Mesendoderm (in vitro differentiated cells): ENCODE measurements around the gene NUAK2. TPM values are rescaled to one million over a fixed set of nuclear protein-coding genes. Genes with fewer than 3 reads are reported as not detected.
A peak's percentile ranks its signal among the peaks of the same experiment; 100 is the strongest.

Experiments
- DNase-seq: peaks from one replicate; pipeline ENCODE4 v3.0.0; 2013
- H2AK5ac ChIP-seq: 2 replicates; pipeline ENCODE4 v1.6.1; 2013; ENCODE audit warnings: low read length, inconsistent platforms
- H2BK120ac ChIP-seq: 2 replicates; pipeline ENCODE4 v1.6.1; 2013; ENCODE audit warnings: low read depth, mild to moderate bottlenecking, low read length, moderate library complexity, mixed read lengths
- H2BK15ac ChIP-seq: replicated peaks from 2 replicates; pipeline ENCODE4 v1.6.1; 2013; ENCODE audit warnings: low read depth, mild to moderate bottlenecking, moderate library complexity
- H2BK5ac ChIP-seq: 2 replicates; pipeline ENCODE4 v1.6.1; 2013; ENCODE audit warnings: low read length, inconsistent platforms
- H3K18ac ChIP-seq: 2 replicates; pipeline ENCODE4 v1.6.1; 2013; ENCODE audit warnings: mild to moderate bottlenecking, low read length, mixed read lengths
- H3K23ac ChIP-seq: one replicate; pipeline ENCODE4 v1.6.1; 2013; ENCODE audit warnings: low read length
- H3K27ac ChIP-seq: 2 replicates; pipeline ENCODE4 v1.5.1; 2013; ENCODE audit warnings: low read depth, mild to moderate bottlenecking, inconsistent platforms, low read length, moderate library complexity
- H3K27me3 ChIP-seq: 2 replicates; pipeline ENCODE4 v1.6.1; 2013; ENCODE audit warnings: low read length, control low read depth, mild to moderate bottlenecking, inconsistent platforms; ENCODE audit not compliant: insufficient read depth, poor library complexity
- H3K36me3 ChIP-seq: 2 replicates; pipeline ENCODE4 v1.6.1; 2013; ENCODE audit warnings: low read length, inconsistent platforms; ENCODE audit not compliant: control insufficient read depth, insufficient read depth
- H3K4ac ChIP-seq: one replicate; pipeline ENCODE4 v1.6.1; 2013; ENCODE audit warnings: low read depth, mild to moderate bottlenecking, low read length, moderate library complexity
- H3K4me1 ChIP-seq: 2 replicates; pipeline ENCODE4 v1.6.1; 2013; ENCODE audit warnings: low read depth, low read length, inconsistent platforms; ENCODE audit not compliant: control insufficient read depth
- H3K4me2 ChIP-seq: 2 replicates; pipeline ENCODE4 v1.6.1; 2013; ENCODE audit warnings: low read length
- H3K4me3 ChIP-seq: 2 replicates; pipeline ENCODE4 v1.5.1; 2013; ENCODE audit warnings: mild to moderate bottlenecking, low read length
- H3K56ac ChIP-seq: one replicate; pipeline ENCODE4 v1.6.1; 2013; ENCODE audit warnings: low read length
- H3K79me1 ChIP-seq: 2 replicates; pipeline ENCODE4 v1.6.1; 2013; ENCODE audit warnings: low read length, inconsistent platforms
- H3K79me2 ChIP-seq: 2 replicates; pipeline ENCODE4 v1.6.1; 2013; ENCODE audit warnings: mild to moderate bottlenecking, low read length; ENCODE audit not compliant: control insufficient read depth, insufficient read depth
- H3K9ac ChIP-seq: 2 replicates; pipeline ENCODE4 v1.6.1; 2013; ENCODE audit warnings: low read length, inconsistent platforms
- H4K5ac ChIP-seq: one replicate; pipeline ENCODE4 v1.6.1; 2013; ENCODE audit warnings: low read length
- H4K8ac ChIP-seq: one replicate; pipeline ENCODE4 v1.6.1; 2013; ENCODE audit warnings: low read depth, mild to moderate bottlenecking, control low read depth, low read length, moderate library complexity
- WGBS: extraction: QIAGEN DNeasy Blood & Tissue Kit; methylation state at CpG from one replicate; pipeline ENCODE4 v1.1.7; 2013; ENCODE audit warnings: low lambda C conversion rate, missing lambda C conversion rate; ENCODE audit not compliant: insufficient coverage; ENCODE audit errors: extremely low coverage; 5-methylcytosine and 5-hydroxymethylcytosine counted together
- small RNA-seq: library from polyadenylated mRNA; stranded (forward); fragments of <200 nt; extraction: miRNeasy Mini kit (QIAGEN cat#:217004); gene quantifications from one replicate; pipeline ENCODE3, GENCODE V24; 2013; ENCODE audit not compliant: insufficient read depth

NUAK2 gene

DNA sequence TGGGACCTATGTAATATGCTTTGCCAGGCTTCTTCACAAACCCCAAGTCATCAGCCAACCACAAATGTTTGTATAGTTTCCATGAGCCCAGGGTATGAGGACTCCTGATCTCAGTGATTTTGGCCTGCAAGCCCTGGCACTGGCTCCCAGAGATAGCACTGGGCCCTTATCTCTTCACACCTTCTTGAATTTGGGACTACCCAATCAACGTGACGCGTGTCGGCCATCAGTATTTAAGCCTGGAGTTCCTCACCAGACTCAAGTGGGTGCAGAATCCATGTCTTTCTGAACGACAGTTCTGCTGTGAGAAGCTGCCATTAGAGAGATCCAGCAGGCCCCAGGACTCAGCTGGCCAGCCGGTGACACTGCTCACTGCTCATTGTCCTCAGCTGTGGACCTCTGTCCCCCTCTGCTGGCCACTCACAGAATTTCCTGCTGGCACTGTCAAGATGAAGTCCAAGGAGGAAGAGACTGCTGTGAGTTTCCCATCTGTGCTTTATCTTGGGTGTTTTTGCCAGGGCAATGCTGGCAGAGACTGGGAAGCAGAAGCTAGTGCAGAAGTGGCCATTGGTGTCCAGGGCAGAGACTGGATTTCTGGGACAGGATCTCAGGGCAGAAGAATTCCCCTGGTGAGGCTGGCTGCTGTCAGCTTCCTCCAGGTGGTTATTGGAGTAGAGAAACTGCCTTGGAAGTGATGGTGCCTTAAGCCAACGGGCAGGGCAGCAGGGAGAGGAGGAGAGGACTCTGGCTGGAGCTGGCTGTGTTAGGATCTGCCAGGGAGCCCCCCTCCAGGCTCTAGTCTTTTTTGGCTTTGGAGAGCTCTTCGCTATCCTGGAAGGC, 65.4 kb downstream of the NUAK2 start:
- Histone ChIP-seq H3K18ac (no peak overlapping the region), H2BK5ac (no peak overlapping the region), H3K4me3 (no peak overlapping the region), H3K4me1 (no peaks in the 10 kb centered on the region), H4K8ac (no peak overlapping the region), H4K5ac (no peak overlapping the region), H3K79me2 (no peaks in the 10 kb centered on the region), H2BK15ac (no peak overlapping the region), H3K79me1 (no peaks in the 10 kb centered on the region), H3K9ac (no peak overlapping the region), H2AK5ac (no peak overlapping the region), H3K36me3 (no peaks in the 10 kb centered on the region), H2BK120ac (no peak overlapping the region), H3K27me3 (no peaks in the 10 kb centered on the region), H3K4ac (no peak overlapping the region), H3K56ac (no peak overlapping the region), H3K27ac (no peak overlapping the region), H3K4me2 (no peak overlapping the region), H3K23ac (no peak overlapping the region)
- peak; percentile 89 for DNase-seq
- WGBS: no CpG with 5 or more reads among the region's 8 CpGs

Small RNA genes within 50 kb of the gene (small RNA-seq; reads per million reads assigned to genes)
- gene SNRPGP10: not detected
